Measurements from ENCODE around the gene BRAT1. TPM values are rescaled to one million over a fixed set of nuclear protein-coding genes. Genes with fewer than 3 reads are reported as not detected.
"Not testable (repeated sequence)": the region's sequence is repeated elsewhere in the genome, so short reads cannot be mapped to it uniquely, and the experiment has no call there.

Gene BRAT1
- total RNA-seq, 1 experiment from 2014 or later, result 41.5 TPM

- H3K4me1 ChIP-seq, result peaks cover 12% of the 10 kb centered on the region
- H3K4me3 ChIP-seq, result no peak overlapping the region
- no peaks in the 10 kb centered on the region for H3K27me3 ChIP-seq
- no peak for DNase-seq
- no peaks in the 10 kb centered on the region for H3K36me3 ChIP-seq
- H3K9me3 ChIP-seq (replicated peaks), result no peaks in the 10 kb centered on the region
- no peak overlapping the region for H3K27ac ChIP-seq
Measured at GRCh38 chr7:2592375-2592865, 37.1 kb upstream of the BRAT1 start.

- not testable (repeated sequence) for H3K27me3 ChIP-seq
Measured at GRCh38 chr7:2589941-2590340, 34.6 kb upstream of the BRAT1 start.

GRCh38 chr7:2589341-2589740 lies 34.0 kb upstream of the BRAT1 start:
- H3K27me3 ChIP-seq, result no peaks in the 10 kb centered on the region
- H3K27ac ChIP-seq, result no peak overlapping the region
- no peaks in the 10 kb centered on the region for H3K4me1 ChIP-seq
- no peak overlapping the region for H3K4me3 ChIP-seq
- no peak for DNase-seq
- no peaks in the 10 kb centered on the region for H3K36me3 ChIP-seq
- no peaks in the 10 kb centered on the region for H3K9me3 ChIP-seq (replicated peaks)

More at GRCh38 chr7:2589941-2590340, 34.6 kb upstream of the BRAT1 start:
- not testable (repeated sequence) for DNase-seq; H3K36me3 ChIP-seq; H3K4me3 ChIP-seq; H3K27ac ChIP-seq; H3K4me1 ChIP-seq; H3K9me3 ChIP-seq (replicated peaks)

GRCh38 chr7:2587778-2588177 lies 32.5 kb upstream of the BRAT1 start:
- Histone ChIP-seq H3K27ac (no peak overlapping the region), H3K27me3 (no peaks in the 10 kb centered on the region), H3K9me3 (replicated peaks) (no peaks in the 10 kb centered on the region), H3K4me1 (no peaks in the 10 kb centered on the region), H3K36me3 (no peaks in the 10 kb centered on the region), H3K4me3 (no peak overlapping the region)
- DNase-seq, result no peak

- H3K4me3 ChIP-seq, result no peak overlapping the region
- no peaks in the 10 kb centered on the region for H3K36me3 ChIP-seq
- H3K4me1 ChIP-seq, result no peaks in the 10 kb centered on the region
- no peak overlapping the region for H3K27ac ChIP-seq
- DNase-seq, result no peak
- no peaks in the 10 kb centered on the region for H3K27me3 ChIP-seq
- no peaks in the 10 kb centered on the region for H3K9me3 ChIP-seq (replicated peaks)
Measured at GRCh38 chr7:2587134-2587533, 31.8 kb upstream of the BRAT1 start.

- Histone ChIP-seq H3K27ac (no peak overlapping the region), H3K36me3 (no peaks in the 10 kb centered on the region), H3K4me3 (no peak overlapping the region), H3K9me3 (replicated peaks) (no peaks in the 10 kb centered on the region), H3K27me3 (no peaks in the 10 kb centered on the region), H3K4me1 (no peaks in the 10 kb centered on the region)
- no peak for DNase-seq
Measured at GRCh38 chr7:2586326-2587020, 31.1 kb upstream of the BRAT1 start.

- no peak for DNase-seq
- H3K4me3 ChIP-seq, result no peak overlapping the region
Measured at GRCh38 chr7:2585446-2585845, 30.1 kb upstream of the BRAT1 start.

GRCh38 chr7:2583798-2584580 lies 28.7 kb upstream of the BRAT1 start:
- Histone ChIP-seq H3K9me3 (replicated peaks) (no peaks in the 10 kb centered on the region), H3K4me3 (no peak overlapping the region), H3K27me3 (no peaks in the 10 kb centered on the region), H3K36me3 (no peaks in the 10 kb centered on the region), H3K27ac (no peak overlapping the region), H3K4me1 (no peaks in the 10 kb centered on the region)
- no peak for DNase-seq

More at GRCh38 chr7:2585446-2585845, 30.1 kb upstream of the BRAT1 start:
- Histone ChIP-seq H3K4me1 (no peaks in the 10 kb centered on the region), H3K27me3 (no peaks in the 10 kb centered on the region), H3K9me3 (replicated peaks) (no peaks in the 10 kb centered on the region), H3K36me3 (no peaks in the 10 kb centered on the region), H3K27ac (no peak overlapping the region)

- no peaks in the 10 kb centered on the region for H3K27me3 ChIP-seq
- no peaks in the 10 kb centered on the region for H3K4me1 ChIP-seq
- DNase-seq, result no peak
- H3K27ac ChIP-seq, result no peak overlapping the region
- H3K36me3 ChIP-seq, result no peaks in the 10 kb centered on the region
- H3K4me3 ChIP-seq, result no peak overlapping the region
- no peaks in the 10 kb centered on the region for H3K9me3 ChIP-seq (replicated peaks)
Measured at GRCh38 chr7:2582006-2582735, 26.8 kb upstream of the BRAT1 start.

- Histone ChIP-seq H3K9me3 (replicated peaks) (no peaks in the 10 kb centered on the region), H3K4me3 (no peak overlapping the region), H3K36me3 (no peaks in the 10 kb centered on the region), H3K27me3 (no peaks in the 10 kb centered on the region), H3K4me1 (no peaks in the 10 kb centered on the region), H3K27ac (no peak overlapping the region)
- DNase-seq, result no peak
Measured at GRCh38 chr7:2580636-2581035, 25.3 kb upstream of the BRAT1 start.

- no peak for DNase-seq
- Histone ChIP-seq H3K4me3 (no peak overlapping the region), H3K4me1 (no peaks in the 10 kb centered on the region)
Measured at GRCh38 chr7:2577914-2578680, 22.8 kb upstream of the BRAT1 start.

GRCh38 chr7:2576742-2577491 lies 21.6 kb upstream of the BRAT1 start:
- no peaks in the 10 kb centered on the region for H3K36me3 ChIP-seq
- H3K27me3 ChIP-seq, result no peaks in the 10 kb centered on the region
- H3K4me1 ChIP-seq, result no peaks in the 10 kb centered on the region
- H3K4me3 ChIP-seq, result no peak overlapping the region
- H3K9me3 ChIP-seq (replicated peaks), result no peaks in the 10 kb centered on the region
- DNase-seq, result no peak
- H3K27ac ChIP-seq, result no peak overlapping the region

More at GRCh38 chr7:2577914-2578680, 22.8 kb upstream of the BRAT1 start:
- Histone ChIP-seq H3K9me3 (replicated peaks) (no peaks in the 10 kb centered on the region), H3K27ac (no peak overlapping the region), H3K27me3 (no peaks in the 10 kb centered on the region), H3K36me3 (no peaks in the 10 kb centered on the region)

- Histone ChIP-seq H3K27ac (no peak overlapping the region), H3K4me3 (no peak overlapping the region), H3K9me3 (replicated peaks) (no peaks in the 10 kb centered on the region), H3K36me3 (no peaks in the 10 kb centered on the region), H3K27me3 (no peaks in the 10 kb centered on the region), H3K4me1 (no peaks in the 10 kb centered on the region)
- DNase-seq, result no peak
Measured at GRCh38 chr7:2575733-2576340, 20.5 kb upstream of the BRAT1 start.

All from SJCRH30 (cell line).